Measurements from ENCODE around the gene RBL2.

RBL2 gene

GRCh38 chr16:53449816-53450517, 15.7 kb downstream of the RBL2 start:
- TF ChIP-seq CTCF (IDR thresholded peaks at IDR 0.05; ENCODE audit: low read depth, low read length, missing control alignments), result no peak
- no peak overlapping the region for H3K4me3 ChIP-seq (ENCODE audit: low read depth, low read length)
- DNase-seq (ENCODE audit: low read depth), result no peak

GRCh38 chr16:53453928-53454327, 19.7 kb downstream of the RBL2 start:
- no peak for TF ChIP-seq CTCF (IDR thresholded peaks at IDR 0.05; ENCODE audit: low read depth, low read length, missing control alignments)
- H3K4me3 ChIP-seq (ENCODE audit: low read depth, low read length), result no peak overlapping the region

GRCh38 chr16:53456625-53457024, 22.4 kb downstream of the RBL2 start:
- no peak for DNase-seq (ENCODE audit: low read depth)
- H3K4me3 ChIP-seq (ENCODE audit: low read depth, low read length), result no peak overlapping the region
- TF ChIP-seq CTCF (IDR thresholded peaks at IDR 0.05; ENCODE audit: low read depth, low read length, missing control alignments), result no peak

More at GRCh38 chr16:53453928-53454327, 19.7 kb downstream of the RBL2 start:
- no peak for DNase-seq (ENCODE audit: low read depth)

- no peak for TF ChIP-seq CTCF (IDR thresholded peaks at IDR 0.05; ENCODE audit: low read depth, low read length, missing control alignments)
- DNase-seq (ENCODE audit: low read depth), result peak; percentile 88
- H3K4me3 ChIP-seq (ENCODE audit: low read depth, low read length), result no peak overlapping the region
Observed at GRCh38 chr16:53457670-53458069, 23.4 kb downstream of the RBL2 start.

GRCh38 chr16:53458635-53459034, 24.4 kb downstream of the RBL2 start:
- H3K4me3 ChIP-seq (ENCODE audit: low read depth, low read length), result no peak overlapping the region
- no peak for DNase-seq (ENCODE audit: low read depth)
- TF ChIP-seq CTCF (IDR thresholded peaks at IDR 0.05; ENCODE audit: low read depth, low read length, missing control alignments), result no peak

- no peak overlapping the region for H3K4me3 ChIP-seq (ENCODE audit: low read depth, low read length)
- no peak for DNase-seq (ENCODE audit: low read depth)
- no peak for TF ChIP-seq CTCF (IDR thresholded peaks at IDR 0.05; ENCODE audit: low read depth, low read length, missing control alignments)
Observed at GRCh38 chr16:53465606-53466280, 31.5 kb downstream of the RBL2 start.

All from GM12864 (cell line).